Thoracic aorta endothelial cell (primary cell): Measurements from ENCODE around the gene DYNLL1. TPM values are rescaled to one million over a fixed set of nuclear protein-coding genes. Genes with fewer than 3 reads are reported as not detected.

ENCODE experiments used
- small RNA-seq: library from RNA; depleted of rRNA; stranded (forward); fragments of <200 nt; gene quantifications from one replicate; pipeline ENCODE3, GENCODE V24; 2012
- total RNA-seq: library from RNA; depleted of rRNA; stranded (reverse); fragments of >200 nt; gene quantifications from 2 replicates; pipeline ENCODE4 v1.2.3, GENCODE V29; 2012

DYNLL1 gene
- total RNA-seq, result 320 TPM in 2 replicates

DNA sequence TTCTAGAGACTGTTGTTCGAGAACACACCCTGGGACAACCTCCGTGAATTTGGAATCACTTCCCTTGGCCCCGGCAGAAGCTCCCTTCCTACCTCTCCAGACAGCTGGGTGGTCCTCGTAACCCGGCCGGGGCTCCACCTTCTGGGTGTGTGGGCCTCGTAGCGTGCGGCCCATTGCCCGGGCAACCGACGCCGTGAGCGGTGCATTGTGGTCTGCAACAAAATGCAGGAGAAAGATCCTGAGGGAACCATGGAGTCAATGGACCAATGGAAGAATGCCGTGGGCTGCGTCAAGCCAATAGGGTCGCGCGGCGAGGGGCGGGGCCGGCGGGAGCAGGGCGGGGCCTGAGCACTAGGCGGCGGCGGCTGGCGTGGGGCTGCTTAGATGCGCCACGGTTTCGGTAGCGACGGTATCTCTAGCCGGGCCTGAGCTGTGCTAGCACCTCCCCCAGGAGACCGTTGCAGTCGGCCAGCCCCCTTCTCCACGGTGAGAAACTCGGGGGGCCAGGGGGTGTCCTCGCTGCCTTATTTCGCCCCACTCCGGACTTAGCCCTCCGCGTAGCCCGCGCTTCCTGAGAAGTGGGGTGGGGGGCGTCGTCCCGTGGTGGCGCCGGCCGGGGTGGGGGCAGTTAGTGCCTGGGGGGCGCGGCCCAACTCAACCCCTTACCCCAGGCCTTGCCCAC is at the start of gene DYNLL1:
DYNLL1 (plus strand) TSS at position 383 of the 682 bp plus-strand sequence. CDS start 309 bp downstream, outside the sequence.

DNA sequence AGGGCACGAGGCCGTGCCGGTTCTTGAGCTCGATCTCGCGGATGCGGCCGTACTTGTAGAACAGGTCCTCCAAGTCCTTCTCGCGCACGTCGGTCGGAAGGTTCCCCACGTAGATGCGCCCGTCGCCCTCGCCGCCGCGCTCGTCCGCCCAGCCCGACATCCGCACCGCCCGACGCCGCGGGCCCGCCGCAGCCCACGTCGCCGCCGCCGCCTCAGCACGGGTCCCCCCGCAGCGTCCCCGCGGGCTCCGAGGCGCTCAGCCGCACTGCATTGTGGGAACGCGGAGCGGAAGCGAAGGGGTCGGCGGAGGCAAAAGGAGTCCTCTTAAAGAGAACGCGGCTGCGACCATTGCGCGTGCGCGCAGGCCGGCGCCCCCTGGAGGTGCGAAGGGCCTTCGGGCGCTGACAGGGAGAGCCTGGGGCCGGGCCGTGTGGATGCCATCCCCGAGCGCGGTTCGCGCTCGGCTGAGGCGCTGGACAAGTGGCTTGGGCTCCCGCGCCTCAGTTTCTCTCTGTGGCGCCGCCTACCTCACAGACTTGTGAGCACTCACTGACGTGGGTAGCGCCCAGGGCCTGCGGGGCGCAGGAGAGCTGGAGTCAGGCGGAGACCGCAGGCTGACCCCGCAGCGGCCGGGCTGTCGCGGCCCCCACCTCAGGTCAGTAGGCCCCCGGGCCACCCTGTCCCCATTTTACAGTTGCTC is 26.3 kb upstream of the DYNLL1 start, which contains the start of gene SRSF9:
SRSF9 (minus strand) TSS at position 299 of the 700 bp plus-strand sequence; CDS start at position 160, 139 bp downstream.

DNA sequence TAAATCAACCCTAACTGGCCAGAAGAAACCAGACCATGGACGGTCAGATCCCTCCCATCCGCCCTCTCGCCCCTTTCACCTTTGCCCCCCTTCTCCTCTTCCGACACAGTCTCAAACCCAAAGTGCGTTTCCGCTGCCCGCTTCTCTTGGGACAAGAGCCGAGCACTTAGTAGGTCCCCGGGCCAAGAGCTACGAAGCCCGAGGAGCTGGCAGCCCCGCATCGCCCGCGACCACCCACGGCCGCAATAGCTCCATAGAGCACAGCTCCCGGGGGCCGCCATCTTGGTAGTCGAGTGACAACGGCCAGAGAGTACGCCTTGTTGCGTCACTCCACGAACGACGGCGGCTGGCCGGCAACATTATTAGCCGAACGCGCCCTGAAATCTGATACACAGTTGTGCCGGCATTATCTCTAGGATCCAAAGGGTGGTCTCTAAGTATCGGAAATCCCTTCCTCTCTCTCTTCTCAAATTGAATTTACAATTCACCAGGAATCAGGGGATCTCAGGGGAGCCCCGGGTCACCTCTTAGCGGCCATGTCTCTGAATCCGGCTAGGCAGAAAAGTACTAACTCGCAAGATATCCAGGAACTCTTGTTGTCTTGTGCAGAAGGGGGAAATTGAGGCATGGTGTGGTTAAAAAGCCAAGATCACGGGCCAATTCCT is 33.1 kb downstream of the DYNLL1 start, which contains the start of gene COQ5:
COQ5 (minus strand) TSS at position 298 of the 665 bp plus-strand sequence; CDS start at position 281, 17 bp downstream.

DNA sequence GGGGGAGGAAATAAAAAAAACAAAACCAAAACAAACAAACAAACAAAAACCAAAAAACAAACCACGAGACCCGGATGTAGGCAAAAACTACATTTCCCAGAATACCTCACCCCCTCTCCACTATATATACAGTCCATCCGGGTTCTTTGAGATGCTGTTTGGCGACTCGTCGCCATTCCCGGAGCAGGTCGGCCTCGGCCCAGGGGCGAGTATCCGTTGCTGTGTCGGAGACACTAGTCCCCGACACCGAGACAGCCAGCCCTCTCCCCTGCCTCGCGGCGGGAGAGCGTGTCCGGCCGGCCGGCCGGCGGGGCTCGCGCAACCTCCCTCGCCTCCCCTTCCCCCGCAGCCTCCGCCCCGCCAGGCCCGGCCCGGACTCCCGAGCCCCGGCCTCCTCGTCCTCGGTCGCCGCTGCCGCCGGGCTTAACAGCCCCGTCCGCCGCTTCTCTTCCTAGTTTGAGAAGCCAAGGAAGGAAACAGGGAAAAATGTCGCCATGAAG is 38.3 kb downstream of the DYNLL1 start, which contains the start of gene RNF10:
RNF10 (plus strand) TSS at position 154 of the 500 bp plus-strand sequence. CDS start 456 bp downstream, outside the sequence.

Small RNA genes lying within 50 kb of the gene (small RNA-seq; reads per million reads assigned to genes)
- not detected for gene RF00019

Other genes with a start within 250 kb of the DYNLL1 start
- 161 and 205 TPM in 2 replicates for gene PXN, start 230.4 kb upstream of the DYNLL1 start, total RNA-seq
- under 0.01 TPM in 2 replicates for gene RNU4-2, start 204.2 kb upstream of the DYNLL1 start, total RNA-seq
- under 0.01 TPM in 2 replicates for gene RNU4-1, start 202.9 kb upstream of the DYNLL1 start, total RNA-seq
- 0.27 and 0.50 TPM in 2 replicates for gene SIRT4, start 193.8 kb upstream of the DYNLL1 start, total RNA-seq
- gene PLA2G1B, start 168.3 kb upstream of the DYNLL1 start, total RNA-seq, result not detected in 2 replicates
- gene MSI1, start 126.9 kb upstream of the DYNLL1 start, total RNA-seq, result not detected in 2 replicates
- 248 and 252 TPM in 2 replicates for gene COX6A1, start 58.0 kb upstream of the DYNLL1 start, total RNA-seq
- 71.7 and 72.6 TPM in 2 replicates for gene TRIAP1, start 49.7 kb upstream of the DYNLL1 start, total RNA-seq
- gene GATC, start 49.7 kb upstream of the DYNLL1 start, total RNA-seq, result 30.3 and 36.2 TPM in 2 replicates
- 179 and 196 TPM in 2 replicates for gene SRSF9, start 26.4 kb upstream of the DYNLL1 start, total RNA-seq
- 20.8 and 22.3 TPM in 2 replicates for gene COQ5, start 33.0 kb downstream of the DYNLL1 start, total RNA-seq
- 165 and 196 TPM in 2 replicates for gene RNF10, start 38.2 kb downstream of the DYNLL1 start, total RNA-seq
- 24.6 and 25.0 TPM in 2 replicates for gene POP5, start 85.3 kb downstream of the DYNLL1 start, total RNA-seq
- 0.14 TPM in 1 of 2 replicates, not detected in the other for gene CABP1, start 144.5 kb downstream of the DYNLL1 start, total RNA-seq
- 81.5 and 110 TPM in 2 replicates for gene MLEC, start 191.0 kb downstream of the DYNLL1 start, total RNA-seq
- gene UNC119B, start 214.3 kb downstream of the DYNLL1 start, total RNA-seq, result 22.1 and 28.4 TPM in 2 replicates
- 7.6 and 11.4 TPM in 2 replicates for gene ACADS, start 229.7 kb downstream of the DYNLL1 start, total RNA-seq